A673 (cell line): ENCODE results near the gene TOLLIP. TPM values are rescaled to one million over a fixed set of nuclear protein-coding genes. Genes with fewer than 3 reads are reported as not detected.

Experiments
- BruUV-seq: library from RNA; stranded (reverse); fragments of 400-500 nt; replicated peaks from 2 replicates; lab custom pipeline; 2021; lab: Mats Ljungman, UMichigan
- CTCF ChIA-PET: fragments of 300-600 bp; sonication (Branson Sonifier 250); formaldehyde crosslinking; loops from one replicate; lab custom pipeline; 2022; ENCODE audit warnings: antibody characterized with exemption; lab: Charles Lee
- POLR2A ChIA-PET: fragments of 300-600 bp; sonication (Branson Sonifier 250); formaldehyde crosslinking; loops from one replicate; lab custom pipeline; 2022; ENCODE audit warnings: antibody characterized with exemption; ENCODE audit not compliant: low non-redundant PET; lab: Charles Lee
- DNase-seq: peaks from one replicate; pipeline ENCODE4 v3.0.0-alpha.2; 2015; ENCODE audit warnings: low spot score
- H3K27ac ChIP-seq: fragments of 200-600 bp; sonication (generic); 2 replicates; pipeline ENCODE4 v1.5.1; 2016; ENCODE audit warnings: mixed run types, low read depth, mild to moderate bottlenecking, mixed read lengths, antibody characterized with exemption, low read length; ENCODE audit not compliant: poor library complexity, severe bottlenecking
- H3K27me3 ChIP-seq: fragments of 200-600 bp; sonication (generic); replicated peaks from 2 replicates; pipeline ENCODE4 v1.6.1; 2017; ENCODE audit warnings: mixed run types, low read depth, mild to moderate bottlenecking, mixed read lengths, antibody characterized with exemption, low read length; ENCODE audit not compliant: insufficient read depth, poor library complexity
- H3K36me3 ChIP-seq: fragments of 200-600 bp; sonication (generic); 2 replicates; pipeline ENCODE4 v1.6.1; 2016; ENCODE audit warnings: mixed run types, mild to moderate bottlenecking, mixed read lengths, antibody characterized with exemption, low read length; ENCODE audit not compliant: insufficient read depth, poor library complexity, severe bottlenecking
- H3K4me1 ChIP-seq: fragments of 200-600 bp; sonication (generic); 2 replicates; pipeline ENCODE4 v1.6.1; 2017; ENCODE audit warnings: mixed run types, mild to moderate bottlenecking, mixed read lengths, antibody characterized with exemption, low read length; ENCODE audit not compliant: insufficient read depth, poor library complexity, severe bottlenecking
- H3K4me3 ChIP-seq: fragments of 200-600 bp; sonication (generic); 2 replicates; pipeline ENCODE4 v1.5.1; 2016; ENCODE audit warnings: low read depth, mixed run types, mild to moderate bottlenecking, mixed read lengths, low read length; ENCODE audit not compliant: poor library complexity, severe bottlenecking
- H3K9me3 ChIP-seq: fragments of 200-600 bp; sonication (generic); 2 replicates; pipeline ENCODE4 v1.6.1; 2016; ENCODE audit warnings: mixed run types, low read depth, mild to moderate bottlenecking, mixed read lengths, antibody characterized with exemption, low read length; ENCODE audit not compliant: poor library complexity, severe bottlenecking
- EZH2 ChIP-seq: fragments of 200-600 bp; sonication (generic); IDR thresholded peaks from 2 replicates; pipeline ENCODE4 v1.6.1; 2017; ENCODE audit warnings: borderline replicate concordance, low read depth, mild to moderate bottlenecking, mixed read lengths, antibody characterized with exemption, low read length; ENCODE audit not compliant: poor library complexity, severe bottlenecking
- intact Hi-C: fragments of 100-400 bp; cut with micrococcal nuclease; formaldehyde crosslinking; loops from one replicate; pipeline ENCODE4 v1.10.0; 2022; ENCODE audit not compliant: unreplicated experiment
- total RNA-seq: library from RNA; stranded (reverse); gene quantifications from 2 replicates; pipeline ENCODE4 v1.2.3, GENCODE V29; 2021
- TF ChIP-seq, protein P1 (sequence below): fragments of 300-800, 200-600 bp; sonication (generic); conservative IDR thresholded peaks from 2 replicates; pipeline ENCODE4 v1.5.1; 2017; ENCODE audit warnings: low read depth, mild to moderate bottlenecking, antibody characterized with exemption, low read length, moderate library complexity, mixed read lengths

The TOLLIP gene
- total RNA-seq, 1 experiment from 2014 or later: 32.5 TPM

GRCh38 chr11:1236316-1237127 lies 72.9 kb downstream of the TOLLIP start:
- H3K27me3 ChIP-seq: no peaks in the 10 kb centered on the region
- no peak for DNase-seq
- ChIA-PET CTCF (no interaction called here), POLR2A (no interaction called here)
- H3K27ac ChIP-seq: no peak overlapping the region
- H3K4me1 ChIP-seq: no peaks in the 10 kb centered on the region
- TF ChIP-seq, protein P1, sequence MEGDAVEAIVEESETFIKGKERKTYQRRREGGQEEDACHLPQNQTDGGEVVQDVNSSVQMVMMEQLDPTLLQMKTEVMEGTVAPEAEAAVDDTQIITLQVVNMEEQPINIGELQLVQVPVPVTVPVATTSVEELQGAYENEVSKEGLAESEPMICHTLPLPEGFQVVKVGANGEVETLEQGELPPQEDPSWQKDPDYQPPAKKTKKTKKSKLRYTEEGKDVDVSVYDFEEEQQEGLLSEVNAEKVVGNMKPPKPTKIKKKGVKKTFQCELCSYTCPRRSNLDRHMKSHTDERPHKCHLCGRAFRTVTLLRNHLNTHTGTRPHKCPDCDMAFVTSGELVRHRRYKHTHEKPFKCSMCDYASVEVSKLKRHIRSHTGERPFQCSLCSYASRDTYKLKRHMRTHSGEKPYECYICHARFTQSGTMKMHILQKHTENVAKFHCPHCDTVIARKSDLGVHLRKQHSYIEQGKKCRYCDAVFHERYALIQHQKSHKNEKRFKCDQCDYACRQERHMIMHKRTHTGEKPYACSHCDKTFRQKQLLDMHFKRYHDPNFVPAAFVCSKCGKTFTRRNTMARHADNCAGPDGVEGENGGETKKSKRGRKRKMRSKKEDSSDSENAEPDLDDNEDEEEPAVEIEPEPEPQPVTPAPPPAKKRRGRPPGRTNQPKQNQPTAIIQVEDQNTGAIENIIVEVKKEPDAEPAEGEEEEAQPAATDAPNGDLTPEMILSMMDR: no peak
- TF ChIP-seq EZH2: no peak
- no peaks in the 10 kb centered on the region for H3K36me3 ChIP-seq
- intact Hi-C loops: no loop called here
- H3K4me3 ChIP-seq: no peak overlapping the region
- no TSS peak for BruUV-seq
- no peaks in the 10 kb centered on the region for H3K9me3 ChIP-seq

GRCh38 chr11:1235901-1236315 lies 73.5 kb downstream of the TOLLIP start:
- no peak overlapping the region for H3K4me3 ChIP-seq
- BruUV-seq: no TSS peak
- H3K36me3 ChIP-seq: no peaks in the 10 kb centered on the region
- POLR2A ChIA-PET: no interaction called here
- H3K27ac ChIP-seq: no peak overlapping the region
- no peaks in the 10 kb centered on the region for H3K4me1 ChIP-seq
- DNase-seq: no peak
- no peak for TF ChIP-seq EZH2
- TF ChIP-seq, protein P1: no peak
- CTCF ChIA-PET: no interaction called here
- no peaks in the 10 kb centered on the region for H3K9me3 ChIP-seq
- no peaks in the 10 kb centered on the region for H3K27me3 ChIP-seq
- intact Hi-C loops: no loop called here

GRCh38 chr11:1235306-1235900 lies 74.0 kb downstream of the TOLLIP start:
- CTCF ChIA-PET: no interaction called here
- no peaks in the 10 kb centered on the region for H3K9me3 ChIP-seq
- intact Hi-C loops: no loop called here
- TF ChIP-seq EZH2: no peak
- TF ChIP-seq, protein P1: no peak
- no peak for DNase-seq
- H3K27ac ChIP-seq: no peak overlapping the region
- H3K27me3 ChIP-seq: no peaks in the 10 kb centered on the region
- BruUV-seq: no TSS peak
- H3K4me1 ChIP-seq: no peaks in the 10 kb centered on the region
- POLR2A ChIA-PET: no interaction called here
- no peaks in the 10 kb centered on the region for H3K36me3 ChIP-seq
- H3K4me3 ChIP-seq: no peak overlapping the region
